Right kidney (tissue), 1 donor: Measurements from ENCODE around the gene CDH13.

ENCODE experiments used
- DNase-seq: peaks from one replicate; pipeline ENCODE4 v3.0.0-alpha.2; 2016

Gene CDH13

DNA sequence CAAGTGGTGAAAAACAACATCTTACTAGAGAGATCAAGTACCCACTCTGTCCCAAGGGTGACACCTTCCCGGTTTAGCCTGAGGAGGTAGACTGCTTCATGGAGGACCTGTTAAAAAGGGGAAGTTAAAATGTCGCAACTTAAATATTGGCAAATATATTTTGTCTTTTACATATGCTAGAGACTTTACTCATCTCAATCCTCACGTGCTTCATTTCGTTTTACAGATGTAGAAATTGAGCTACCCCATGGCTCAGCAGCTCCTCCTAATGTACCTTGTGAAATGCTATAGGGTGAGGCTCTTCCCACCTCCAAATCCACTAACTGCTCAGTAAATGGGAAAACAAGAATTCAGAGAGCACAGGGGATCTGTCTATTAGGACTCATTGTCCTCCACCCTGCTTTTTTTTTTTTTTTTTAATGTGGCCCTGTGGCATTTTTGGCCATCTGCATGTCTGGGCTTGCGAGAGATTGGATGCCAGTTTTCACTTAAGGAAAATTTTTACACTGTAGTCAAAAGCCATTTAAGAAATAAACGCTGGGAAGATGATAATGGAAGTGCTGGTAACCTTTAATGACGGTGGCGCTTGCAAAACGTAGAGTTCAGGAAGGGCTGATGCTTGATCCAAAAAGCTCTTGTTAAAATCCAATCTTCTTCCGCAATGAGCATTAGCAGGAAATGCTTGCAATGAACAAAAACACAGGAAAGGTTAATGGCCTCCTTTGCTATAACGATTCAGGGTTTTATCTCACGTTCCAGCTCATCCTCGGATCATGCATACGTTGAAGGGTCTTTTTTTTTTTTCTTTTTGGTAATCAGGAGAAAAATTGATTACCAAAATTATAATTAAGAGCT lies 1220.8 kb downstream of the CDH13 start:
- no peak for DNase-seq

DNA sequence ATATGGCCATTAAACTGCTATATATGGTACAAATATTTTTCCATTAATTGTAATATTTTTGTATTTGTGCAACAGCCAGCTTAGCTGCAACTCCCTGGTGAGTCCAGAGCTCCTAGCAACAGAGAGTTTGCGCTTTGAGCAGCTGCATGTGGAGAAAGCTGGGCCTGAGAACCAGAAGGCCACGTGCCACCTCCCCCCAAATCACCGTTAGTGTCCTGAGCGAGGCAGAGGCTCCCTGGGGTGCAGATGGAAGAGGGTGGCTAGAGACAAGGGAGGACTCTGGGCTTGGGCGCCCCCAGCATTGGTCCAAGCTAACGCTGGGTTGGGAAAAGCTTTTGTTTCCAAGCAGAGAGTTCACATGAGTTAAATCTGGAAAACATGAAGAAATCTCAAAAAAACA lies 1222.7 kb downstream of the CDH13 start:
- DNase-seq, result no peak
